HG03565 (cell line): ENCODE data around the gene EEIG1.
"Not testable (repeated sequence)": the region's sequence is repeated elsewhere in the genome, so short reads cannot be mapped to it uniquely, and the experiment has no call there.

Experiments
- ATAC-seq: cut with Tn5 transposase; IDR thresholded peaks from one replicate; pipeline ENCODE4 v1.9.1; 2021; ENCODE audit warnings: mild to moderate bottlenecking, moderate library complexity; ENCODE audit not compliant: unreplicated experiment

Gene EEIG1

GRCh38 chr9:127980706-127981558 is at the start of gene EEIG1:
Gene EEIG1, minus strand, starts transcription at chr9:127980989. Its CDS starts 852 bp downstream, at chr9:127980137.
- ATAC-seq, result peak; percentile 63

GRCh38 chr9:128027705-128028104 is 46.9 kb upstream of the EEIG1 start:
- no peak for ATAC-seq

- ATAC-seq, result no peak
Measured at GRCh38 chr9:128026773-128027541, 46.2 kb upstream of the EEIG1 start.

- ATAC-seq, result peak; percentile 33
Measured at GRCh38 chr9:128026255-128026772, 45.5 kb upstream of the EEIG1 start.

DNA sequence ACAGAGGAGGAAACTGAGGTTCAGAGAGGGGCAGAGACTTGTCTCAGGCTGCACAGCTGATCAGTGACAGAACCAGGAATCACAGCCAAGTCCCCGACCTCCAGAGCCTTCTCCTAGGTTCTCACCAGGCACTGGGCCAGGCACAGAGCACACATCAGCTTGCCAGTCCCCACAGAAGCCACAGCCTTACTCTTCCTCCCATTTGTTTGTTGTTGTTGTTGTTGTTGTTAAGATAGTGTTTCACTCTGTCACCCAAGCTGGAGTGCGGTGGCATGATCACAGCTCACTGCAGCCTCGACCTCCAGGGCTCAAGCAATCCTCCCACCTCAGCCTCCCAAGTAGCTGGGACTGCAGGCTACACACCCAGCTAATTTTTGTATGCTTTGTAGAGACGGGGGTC is 44.9 kb upstream of the EEIG1 start:
- ATAC-seq, result no peak

- ATAC-seq, result no peak
Measured at GRCh38 chr9:128024761-128025308, 44.0 kb upstream of the EEIG1 start.

DNA sequence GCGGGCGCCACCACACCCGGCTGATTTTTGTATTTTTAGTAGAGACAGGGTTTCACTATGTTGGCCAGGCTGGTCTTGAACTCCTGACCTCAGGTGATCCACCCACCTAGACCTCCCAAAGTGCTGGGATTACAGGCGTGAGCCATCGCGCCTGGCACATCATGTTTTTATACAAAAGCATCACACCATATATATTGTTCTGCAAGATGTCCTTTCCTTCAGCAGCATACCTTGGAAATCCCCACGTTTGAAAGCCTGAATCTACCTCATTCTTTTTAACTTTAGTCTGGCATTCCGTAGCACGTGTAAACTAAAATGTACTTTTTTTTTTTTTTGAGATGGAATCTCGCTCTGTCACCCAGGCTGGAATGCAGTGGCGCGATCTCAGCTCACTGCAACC is 42.9 kb upstream of the EEIG1 start:
- ATAC-seq, result not testable (repeated sequence)

DNA sequence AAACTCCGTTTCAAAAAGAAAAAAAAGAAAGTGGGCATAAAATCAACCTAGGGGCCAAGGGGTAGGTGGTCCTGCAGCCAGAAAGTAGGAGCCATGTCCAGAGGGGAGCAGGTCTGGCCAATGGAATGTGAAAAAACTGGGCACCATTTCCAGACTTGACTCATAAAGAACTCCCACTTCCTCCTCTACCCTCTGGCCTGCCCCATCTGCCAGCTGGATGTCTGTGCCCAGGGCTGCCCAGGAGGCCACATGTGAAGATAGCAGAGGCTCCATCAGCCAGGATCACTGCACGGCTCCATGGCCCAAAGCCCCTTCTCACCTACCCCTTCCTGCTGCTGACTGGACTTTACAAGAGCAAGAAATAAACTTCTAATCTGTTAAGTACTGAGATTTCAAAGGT is 42.1 kb upstream of the EEIG1 start:
- ATAC-seq, result no peak

DNA sequence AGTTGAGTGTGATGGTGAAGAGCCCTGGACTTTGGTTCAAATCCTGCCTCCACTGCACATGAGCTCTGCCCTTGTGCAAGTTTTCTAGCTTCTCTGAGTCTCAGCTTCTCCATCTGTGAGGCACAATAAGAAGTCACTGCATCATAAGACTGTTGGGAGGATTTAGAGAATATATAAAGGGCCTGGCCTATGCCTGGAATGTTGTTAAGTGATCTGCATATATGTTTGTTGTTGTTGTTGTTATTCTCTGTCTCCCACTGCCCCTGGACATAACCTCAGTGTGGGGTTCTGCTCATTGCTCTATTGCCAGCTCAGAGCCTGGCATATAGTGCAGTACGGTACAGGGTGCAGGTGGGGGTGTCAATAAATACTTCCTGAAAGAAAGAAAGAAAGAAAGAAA is 40.3 kb upstream of the EEIG1 start:
- ATAC-seq, result no peak

GRCh38 chr9:128020692-128021091 is 39.9 kb upstream of the EEIG1 start:
- no peak for ATAC-seq

- no peak for ATAC-seq
Measured at GRCh38 chr9:128015696-128016095, 34.9 kb upstream of the EEIG1 start.

DNA sequence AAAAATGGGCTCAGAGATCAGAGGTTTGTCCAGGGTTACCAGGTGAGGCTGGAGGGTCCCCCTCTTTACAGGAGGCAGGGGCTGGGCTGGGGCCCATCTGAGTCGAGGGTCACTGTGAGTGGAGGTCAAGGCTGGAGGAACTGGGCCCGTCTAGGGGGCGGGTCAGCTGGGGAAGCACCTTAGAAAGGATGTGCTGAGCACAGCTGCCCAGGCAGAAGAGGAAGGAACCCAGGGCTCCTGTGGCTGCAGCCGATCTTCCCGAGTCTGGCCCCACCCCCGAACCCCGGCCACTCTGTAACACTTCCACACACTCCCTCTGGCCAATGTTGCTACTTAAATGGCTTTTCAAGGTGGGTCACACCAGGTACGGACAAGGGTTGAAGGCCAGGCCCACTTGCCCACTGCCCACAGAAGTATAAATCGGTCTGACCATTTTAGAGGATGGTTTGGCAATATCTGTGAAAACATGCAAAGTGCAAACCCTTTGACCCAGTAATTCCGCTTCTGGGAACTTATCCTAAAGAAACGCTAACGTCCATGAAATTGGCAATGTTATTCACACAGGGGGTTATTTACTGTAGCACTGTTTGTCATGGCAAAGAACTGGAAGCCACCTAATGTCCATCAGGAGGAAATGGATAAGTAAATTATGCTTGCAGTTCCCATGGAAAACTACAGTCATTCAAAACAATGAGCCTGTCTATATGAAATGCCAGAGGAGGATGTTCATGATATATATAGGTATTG is 30.5 kb upstream of the EEIG1 start:
- ATAC-seq, result no peak

DNA sequence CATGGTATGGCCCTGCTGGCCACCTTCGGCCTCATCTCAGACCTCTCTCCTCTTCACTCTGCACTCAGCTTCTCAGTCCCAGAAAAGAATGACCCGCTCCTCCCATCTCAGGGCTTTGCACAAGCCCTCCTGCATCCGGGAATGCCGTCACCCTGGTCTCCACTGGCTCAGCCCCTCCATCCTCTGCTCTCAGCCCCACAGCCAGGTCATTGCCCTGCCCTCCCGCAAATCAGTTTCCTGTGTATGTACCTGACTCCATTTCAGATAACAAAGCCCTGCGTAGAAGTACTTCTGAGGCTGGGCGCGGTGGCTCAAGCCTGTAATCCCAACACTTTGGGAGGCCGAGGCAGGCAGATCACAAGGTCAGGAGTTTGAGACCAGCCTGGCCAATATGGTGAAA is 28.9 kb upstream of the EEIG1 start:
- no peak for ATAC-seq

- no peak for ATAC-seq
Measured at GRCh38 chr9:128008171-128008570, 27.4 kb upstream of the EEIG1 start.

- ATAC-seq, result peak; percentile 54
Measured at GRCh38 chr9:128007566-128008138, 26.9 kb upstream of the EEIG1 start.

DNA sequence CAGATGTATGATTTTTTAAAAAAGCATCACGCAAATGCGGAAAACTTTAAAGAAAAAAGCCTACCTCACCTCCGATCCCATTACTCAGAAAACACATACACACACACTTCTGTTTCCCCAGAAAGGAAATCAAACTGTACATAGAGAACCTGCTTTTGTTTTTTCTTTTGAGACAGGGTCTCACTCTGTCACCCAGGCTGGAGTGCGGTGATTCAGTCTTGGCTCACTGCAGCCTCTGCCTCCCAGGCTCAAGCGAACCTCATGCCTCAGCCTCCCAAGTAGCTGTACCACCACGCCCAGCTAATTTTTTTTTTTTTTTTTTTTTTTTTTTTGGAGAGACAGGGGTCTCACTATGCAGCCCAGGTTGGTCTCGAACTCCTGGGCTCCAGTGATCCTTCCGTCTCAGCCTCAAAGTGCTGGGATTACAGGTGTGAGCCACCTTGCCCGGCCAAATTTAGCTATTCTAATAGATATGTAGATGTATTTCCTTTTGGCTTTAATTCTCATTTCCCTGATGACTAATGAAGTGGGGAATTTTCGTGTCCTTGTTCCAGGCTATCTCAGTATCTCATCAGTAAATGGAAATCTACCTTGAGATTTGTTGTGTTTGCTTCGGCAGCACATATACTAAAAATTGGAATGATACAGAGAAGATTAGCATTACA is 25.7 kb upstream of the EEIG1 start:
- ATAC-seq, result no peak

GRCh38 chr9:128005923-128006322 is 25.1 kb upstream of the EEIG1 start:
- ATAC-seq, result no peak

GRCh38 chr9:128003966-128004604 is 23.3 kb upstream of the EEIG1 start:
- no peak for ATAC-seq

- no peak for ATAC-seq
Measured at GRCh38 chr9:128002959-128003358, 22.2 kb upstream of the EEIG1 start.
